Measurements from ENCODE around the gene ENOX1. TPM values are rescaled to one million over a fixed set of nuclear protein-coding genes. Genes with fewer than 3 reads are reported as not detected.
A peak's percentile ranks its signal among the peaks of the same experiment; 100 is the strongest.

Gene ENOX1
- polyA plus RNA-seq, 3 donors = 0.04 TPM; not detected in 2

DNA sequence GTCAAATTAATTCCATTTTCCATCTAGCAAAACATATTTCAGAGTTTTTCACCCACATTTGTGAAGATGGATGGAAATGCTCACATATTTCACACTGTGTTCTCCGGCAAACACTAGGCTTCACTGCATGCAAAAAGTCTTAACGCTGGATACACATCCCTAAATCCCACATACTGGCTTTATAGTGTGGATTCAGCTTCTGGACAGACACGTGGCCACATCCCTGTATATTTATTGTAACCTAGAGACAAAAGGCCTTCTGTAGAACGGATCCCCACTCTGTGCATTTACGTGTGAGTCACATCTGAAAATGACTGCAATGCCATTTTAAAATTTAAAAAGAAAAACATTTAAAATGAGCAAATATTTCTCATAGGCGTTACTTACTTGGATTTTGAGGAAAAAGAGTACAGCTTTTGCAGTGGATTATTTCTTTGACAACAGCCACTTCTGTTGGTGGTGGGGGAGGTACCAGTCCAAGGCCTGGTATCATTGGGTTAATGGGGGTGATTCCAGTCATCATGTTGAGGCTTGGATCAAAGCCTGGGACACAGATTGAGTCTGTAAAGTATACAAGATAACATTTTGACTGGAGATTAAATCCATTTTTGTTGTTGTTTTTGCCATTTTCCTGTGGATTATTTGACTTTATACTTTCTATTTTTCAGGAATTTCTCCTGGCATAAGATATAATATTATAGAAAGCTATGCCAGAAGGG is 425.7 kb downstream of the ENOX1 start:
- Mint-ChIP-seq H3K9me3 (peaks cover 0 to 4% (median 0%) of the 10 kb centered on the region in 7 donors), H3K4me1 (peaks cover 46% of the 10 kb centered on the region), H3K27ac (no peak overlapping the region), H3K4me3 (no peak overlapping the region), H3K27me3 (ENCODE audit: low read depth in 3 of 3) (peaks cover 0 to 4% (median 0%) of the 10 kb centered on the region in 3 donors), H3K36me3 (no peaks in the 10 kb centered on the region)
- Histone ChIP-seq H3K9ac (ENCODE audit: insufficient read depth, low read length, poor library complexity, severe bottlenecking) (no peak overlapping the region), H3K79me2 (ENCODE audit: insufficient read depth, low read length) (no peaks in the 10 kb centered on the region), H3K36me3 (replicated peaks in 1 of 2; ENCODE audit: control insufficient read depth in 1 of 2, insufficient read depth in 2 of 2, low read length in 2 of 2) (no peaks in the 10 kb centered on the region), H3K4me2 (replicated peaks; ENCODE audit: extremely low read depth, low read length, poor library complexity, severe bottlenecking) (no peak overlapping the region), H2AFZ (ENCODE audit: insufficient read depth, low read depth, low read length, poor library complexity, severe bottlenecking) (no peak overlapping the region), H3K27ac (ENCODE audit: low read depth in 1 of 2, low read length in 2 of 2) (no peak overlapping the region), H3K9me3 (replicated peaks in 1 of 2; ENCODE audit: control insufficient read depth in 1 of 2, insufficient read depth in 1 of 2, low read length in 2 of 2) (no peaks in the 10 kb centered on the region), H4K20me1 (ENCODE audit: insufficient read depth, low read length) (no peaks in the 10 kb centered on the region), H3K27me3 (ENCODE audit: control insufficient read depth in 2 of 2, insufficient read depth in 2 of 2, low read length in 2 of 2) (no peaks in the 10 kb centered on the region), H3K4me1 (ENCODE audit: control insufficient read depth in 1 of 2, insufficient read depth in 2 of 2, low read length in 2 of 2) (peaks cover 33 to 41% of the 10 kb centered on the region in 2 donors), H3K4me3 (replicated peaks in 1 of 3; ENCODE audit: low read depth in 2 of 3, low read length in 3 of 3) (no peak overlapping the region)
- WGBS (ENCODE audit: insufficient coverage) = 100% methylated on average over 1 of the region's 6 CpGs
- intact Hi-C loops (cut with micrococcal nuclease) = no loop called here
- TF ChIP-seq, protein P1, sequence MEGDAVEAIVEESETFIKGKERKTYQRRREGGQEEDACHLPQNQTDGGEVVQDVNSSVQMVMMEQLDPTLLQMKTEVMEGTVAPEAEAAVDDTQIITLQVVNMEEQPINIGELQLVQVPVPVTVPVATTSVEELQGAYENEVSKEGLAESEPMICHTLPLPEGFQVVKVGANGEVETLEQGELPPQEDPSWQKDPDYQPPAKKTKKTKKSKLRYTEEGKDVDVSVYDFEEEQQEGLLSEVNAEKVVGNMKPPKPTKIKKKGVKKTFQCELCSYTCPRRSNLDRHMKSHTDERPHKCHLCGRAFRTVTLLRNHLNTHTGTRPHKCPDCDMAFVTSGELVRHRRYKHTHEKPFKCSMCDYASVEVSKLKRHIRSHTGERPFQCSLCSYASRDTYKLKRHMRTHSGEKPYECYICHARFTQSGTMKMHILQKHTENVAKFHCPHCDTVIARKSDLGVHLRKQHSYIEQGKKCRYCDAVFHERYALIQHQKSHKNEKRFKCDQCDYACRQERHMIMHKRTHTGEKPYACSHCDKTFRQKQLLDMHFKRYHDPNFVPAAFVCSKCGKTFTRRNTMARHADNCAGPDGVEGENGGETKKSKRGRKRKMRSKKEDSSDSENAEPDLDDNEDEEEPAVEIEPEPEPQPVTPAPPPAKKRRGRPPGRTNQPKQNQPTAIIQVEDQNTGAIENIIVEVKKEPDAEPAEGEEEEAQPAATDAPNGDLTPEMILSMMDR (IDR thresholded peaks at IDR 0.05) = no peak
- no peak for DNase-seq

DNA sequence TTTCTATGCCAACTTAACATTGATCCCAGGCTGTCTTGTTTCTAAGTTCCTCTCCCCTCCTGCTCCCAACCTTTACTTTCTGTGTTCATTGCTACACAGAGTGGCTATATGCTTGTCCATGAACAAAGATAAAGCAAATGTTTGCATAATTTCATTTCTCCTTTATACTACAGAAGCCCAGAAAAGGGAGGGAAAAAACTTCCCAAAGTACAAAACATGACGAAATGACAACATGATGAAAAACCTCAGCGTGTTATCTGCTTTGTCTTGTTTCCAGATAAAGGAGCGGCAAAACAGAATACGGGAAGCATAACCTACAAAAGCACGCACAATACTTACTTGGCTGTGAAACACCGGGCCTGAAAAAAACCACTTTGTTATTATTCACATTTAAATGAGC is 426.6 kb downstream of the ENOX1 start:
- WGBS (ENCODE audit: insufficient coverage) = no CpG with 5 or more reads among the region's 6 CpGs
- peak overlapping the region; percentile 34 for H3K4me2 ChIP-seq (replicated peaks; ENCODE audit: extremely low read depth, low read length, poor library complexity, severe bottlenecking)
- no peaks in the 10 kb centered on the region for H3K27me3 ChIP-seq (ENCODE audit: control insufficient read depth in 2 of 2, insufficient read depth in 2 of 2, low read length in 2 of 2)
- peaks cover 0 to 4% (median 0%) of the 10 kb centered on the region in 3 donors for H3K27me3 Mint-ChIP-seq (ENCODE audit: low read depth in 3 of 3)
- H4K20me1 ChIP-seq (ENCODE audit: insufficient read depth, low read length) = no peaks in the 10 kb centered on the region
- no peak overlapping the region for H3K27ac Mint-ChIP-seq
- peaks cover 34 to 41% of the 10 kb centered on the region in 2 donors for H3K4me1 ChIP-seq (ENCODE audit: control insufficient read depth in 1 of 2, insufficient read depth in 2 of 2, low read length in 2 of 2)
- H3K36me3 Mint-ChIP-seq = no peaks in the 10 kb centered on the region
- no peak overlapping the region for H3K9ac ChIP-seq (ENCODE audit: insufficient read depth, low read length, poor library complexity, severe bottlenecking)
- H2AFZ ChIP-seq (ENCODE audit: insufficient read depth, low read depth, low read length, poor library complexity, severe bottlenecking) = no peak overlapping the region
- H3K9me3 ChIP-seq (replicated peaks in 1 of 2; ENCODE audit: control insufficient read depth in 1 of 2, insufficient read depth in 1 of 2, low read length in 2 of 2) = no peaks in the 10 kb centered on the region
- TF ChIP-seq, protein P1 (IDR thresholded peaks at IDR 0.05) = no peak
- no peaks in the 10 kb centered on the region for H3K79me2 ChIP-seq (ENCODE audit: insufficient read depth, low read length)
- DNase-seq = no peak
- intact Hi-C loops (cut with micrococcal nuclease) = no loop called here
- no peak overlapping the region for H3K4me3 ChIP-seq (replicated peaks in 1 of 3; ENCODE audit: low read depth in 2 of 3, low read length in 3 of 3)
- H3K4me1 Mint-ChIP-seq = peaks cover 50% of the 10 kb centered on the region
- H3K36me3 ChIP-seq (replicated peaks in 1 of 2; ENCODE audit: control insufficient read depth in 1 of 2, insufficient read depth in 2 of 2, low read length in 2 of 2) = no peaks in the 10 kb centered on the region
- H3K4me3 Mint-ChIP-seq = peak overlapping the region in 1 of 2 donors; percentile 42
- H3K27ac ChIP-seq (ENCODE audit: low read depth in 1 of 2, low read length in 2 of 2) = no peak overlapping the region
- peaks cover 0 to 4% (median 0%) of the 10 kb centered on the region in 7 donors for H3K9me3 Mint-ChIP-seq
